ENCODE data around the gene TAF11L11.
"Not testable (repeated sequence)": the region's sequence is repeated elsewhere in the genome, so short reads cannot be mapped to it uniquely, and the experiment has no call there.

The TAF11L11 gene

DNA sequence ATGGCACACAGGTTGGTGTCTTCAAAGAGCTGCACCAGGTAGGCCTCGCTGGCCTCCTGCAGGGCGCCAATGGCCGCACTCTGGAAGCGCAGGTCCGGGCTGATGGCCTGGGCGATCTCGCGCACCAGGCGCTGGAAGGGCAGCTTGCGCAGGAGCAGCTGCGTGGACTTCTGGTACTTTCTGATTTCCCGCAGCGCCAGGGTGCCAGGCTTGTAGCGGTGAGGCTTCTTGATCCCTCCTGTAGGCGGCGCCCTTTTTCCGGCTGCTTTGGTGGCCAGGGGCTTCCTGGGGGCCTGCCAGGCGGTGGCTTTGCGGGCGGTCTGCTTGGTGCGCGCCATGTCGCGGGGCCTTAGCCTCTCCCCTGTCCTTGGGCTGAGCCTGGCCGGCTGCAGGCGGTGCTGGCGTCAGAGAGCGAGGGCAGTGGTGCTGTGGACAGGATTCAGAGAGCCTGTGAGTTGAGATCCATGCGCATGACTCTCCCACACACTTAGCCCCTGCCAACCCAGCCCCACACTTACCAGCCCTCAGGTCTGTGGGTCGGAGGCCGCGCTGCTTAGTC lies 51.3 kb downstream of the TAF11L11 start:
- not testable (repeated sequence) for DNase-seq; ATAC-seq; H3K4me1 Mint-ChIP-seq; H3K4me3 Mint-ChIP-seq; H3K27me3 Mint-ChIP-seq; H3K36me3 Mint-ChIP-seq (ENCODE audit: low read depth); H3K27ac Mint-ChIP-seq
- peaks cover 13% of the 10 kb centered on the region for H3K9me3 Mint-ChIP-seq

Data from activated naive CD8-positive, alpha-beta T cell treated with anti-CD3 and anti-CD28 coated beads, Interleukin-2, amount 50 U/mL, for 24 hours (primary cell).